CD4-positive, alpha-beta T cell treated with Interferon gamma for 1 hour (primary cell): ENCODE measurements around the gene SCNN1A.

ENCODE experiments used
- DNase-seq: peaks from one replicate; pipeline ENCODE4 v3.0.0-alpha.2; 2020

The SCNN1A gene

GRCh38 chr12:6367969-6368892 lies 7.1 kb downstream of the SCNN1A start:
- peak; percentile 33 for DNase-seq

DNA sequence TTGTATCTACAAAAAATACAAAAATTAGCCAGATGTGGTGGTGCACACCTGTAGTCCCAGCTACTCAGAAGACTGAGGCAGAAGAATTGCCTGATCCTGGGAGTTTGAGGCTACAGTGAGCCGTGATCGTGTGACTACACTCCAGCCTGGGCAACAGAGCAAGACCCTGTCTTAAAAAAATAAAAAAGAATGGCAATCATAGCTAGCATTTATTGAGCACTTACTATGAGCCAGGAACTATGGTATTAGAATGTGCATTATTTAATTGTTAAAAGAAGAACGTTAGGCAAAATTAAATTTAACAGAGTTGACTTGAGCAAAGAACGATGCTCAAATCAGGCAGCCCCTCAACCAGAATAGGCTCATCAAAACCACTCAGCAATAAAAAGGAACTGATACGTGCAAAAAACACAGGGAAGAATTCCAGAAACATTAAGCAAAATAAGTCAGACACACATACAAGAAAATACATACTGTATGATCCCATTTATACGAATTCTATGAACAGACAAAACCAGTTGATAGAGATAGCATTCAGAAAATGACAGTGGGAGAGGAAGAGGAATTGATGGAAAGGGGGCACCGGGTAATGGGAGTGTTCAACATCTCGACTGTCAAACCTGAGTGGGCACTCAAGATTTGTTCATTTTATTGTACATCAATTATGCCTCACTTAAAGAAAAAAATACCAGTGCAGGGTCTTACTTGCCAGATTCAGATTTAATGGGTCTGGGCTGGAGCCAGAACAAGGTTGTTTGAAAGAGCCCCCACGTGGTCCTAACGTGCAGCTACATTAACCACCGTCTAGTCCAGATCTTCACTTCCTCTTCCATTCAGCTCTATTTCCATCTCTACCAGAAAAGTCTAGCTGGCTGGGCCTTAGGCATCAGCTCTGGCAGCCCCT lies 8.0 kb downstream of the SCNN1A start:
- peak; percentile 56 for DNase-seq

GRCh38 chr12:6364044-6364374 lies 11.4 kb downstream of the SCNN1A start:
- peak; percentile 9 for DNase-seq

DNA sequence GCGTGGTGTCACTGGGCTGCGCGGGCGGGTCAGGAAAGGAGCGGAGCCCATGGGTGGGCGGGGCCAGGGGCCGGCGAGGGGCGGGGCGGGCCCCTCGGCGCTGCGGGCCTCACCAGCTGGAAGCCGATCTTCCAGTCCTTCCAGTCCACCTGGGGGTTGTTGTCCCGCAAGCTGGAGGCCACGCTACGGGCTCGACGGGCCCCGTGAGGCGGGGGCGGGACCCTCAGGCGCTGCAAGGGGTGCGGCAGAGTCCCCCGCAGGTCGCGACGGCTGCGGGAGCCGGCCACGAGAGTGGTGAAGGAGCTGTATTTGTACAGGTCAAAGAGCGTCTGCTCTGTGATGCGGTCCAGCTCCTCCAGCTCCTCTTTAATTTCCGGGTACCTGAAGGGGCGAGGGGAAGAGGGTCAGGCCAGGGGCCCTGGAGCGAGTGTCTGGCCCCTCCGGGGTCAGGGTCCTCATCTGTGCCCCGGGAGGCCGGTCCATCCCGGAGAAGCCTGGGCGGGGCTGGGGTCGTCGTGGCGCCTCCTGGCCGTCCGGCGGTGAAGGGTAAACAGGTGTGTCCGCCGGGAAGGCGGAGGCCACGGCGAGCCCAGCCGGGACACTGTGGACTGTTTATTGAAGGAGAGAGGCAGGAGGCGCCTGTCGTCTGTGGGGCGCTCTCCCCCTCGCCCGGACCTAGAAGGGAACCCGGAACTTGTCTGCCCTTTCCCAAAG lies 11.9 kb downstream of the SCNN1A start:
- peak; percentile 63 for DNase-seq

DNA sequence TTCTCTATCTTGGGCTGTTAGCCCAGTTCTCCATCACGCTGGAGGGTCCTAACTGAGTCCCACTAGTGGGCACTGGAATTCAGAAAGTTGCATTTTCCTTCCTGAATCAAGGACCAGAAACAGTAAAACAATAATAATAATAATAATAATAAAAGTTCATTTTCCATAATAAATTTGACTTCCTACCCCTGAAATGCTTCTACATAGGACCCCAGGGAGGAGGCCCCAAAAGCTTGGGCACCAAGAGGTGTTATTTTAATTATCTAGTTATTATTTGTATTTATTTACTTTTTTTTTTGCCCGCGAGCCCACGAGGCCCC lies 12.4 kb downstream of the SCNN1A start:
- DNase-seq, result no peak

GRCh38 chr12:6362403-6362802 lies 13.0 kb downstream of the SCNN1A start:
- DNase-seq, result no peak

- peak; percentile 59 for DNase-seq
Observed at GRCh38 chr12:6361834-6362233, 13.5 kb downstream of the SCNN1A start.

DNA sequence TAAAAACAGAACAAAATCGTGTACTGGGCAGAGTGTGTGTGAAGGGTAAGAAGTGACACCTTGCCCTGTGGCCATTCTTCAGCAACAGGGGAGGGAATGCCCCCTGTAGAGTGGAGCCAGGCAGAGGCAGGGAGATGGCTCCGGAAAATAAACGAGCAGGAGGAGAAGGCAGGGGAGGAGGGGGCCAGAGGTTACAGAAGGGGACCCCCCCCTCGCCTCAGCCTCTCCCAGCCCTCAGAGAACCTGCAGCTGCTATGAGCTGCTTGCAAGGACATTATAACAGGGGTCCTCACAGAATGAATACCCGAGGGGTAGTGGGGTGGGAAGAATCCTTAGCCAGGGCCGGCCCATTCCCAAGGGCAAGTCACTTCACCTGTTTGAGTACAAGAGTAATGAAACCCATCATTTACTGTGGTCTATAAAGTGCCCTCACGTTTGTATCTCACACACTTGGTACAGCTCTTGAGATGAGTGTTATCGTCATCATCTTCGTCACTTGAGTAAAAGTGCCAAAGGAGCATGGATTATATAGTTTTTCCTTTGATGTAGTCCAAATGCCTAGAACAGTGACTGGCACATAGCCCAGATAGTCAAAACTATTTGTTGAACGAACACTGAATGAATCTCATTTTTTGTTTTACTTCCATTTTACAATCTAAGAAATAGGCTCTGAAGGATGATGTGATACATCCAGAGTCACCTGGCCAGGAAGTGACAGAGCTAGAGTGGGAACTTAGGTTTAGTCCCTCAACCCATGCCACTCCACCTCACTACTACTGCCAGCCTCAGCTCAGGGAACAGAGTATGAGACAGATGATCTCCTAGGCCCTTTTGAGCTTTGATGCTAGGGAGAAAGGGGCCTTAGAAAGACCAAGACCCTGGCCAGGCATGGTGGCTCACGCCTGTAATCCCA lies 14.5 kb downstream of the SCNN1A start:
- no peak for DNase-seq

DNA sequence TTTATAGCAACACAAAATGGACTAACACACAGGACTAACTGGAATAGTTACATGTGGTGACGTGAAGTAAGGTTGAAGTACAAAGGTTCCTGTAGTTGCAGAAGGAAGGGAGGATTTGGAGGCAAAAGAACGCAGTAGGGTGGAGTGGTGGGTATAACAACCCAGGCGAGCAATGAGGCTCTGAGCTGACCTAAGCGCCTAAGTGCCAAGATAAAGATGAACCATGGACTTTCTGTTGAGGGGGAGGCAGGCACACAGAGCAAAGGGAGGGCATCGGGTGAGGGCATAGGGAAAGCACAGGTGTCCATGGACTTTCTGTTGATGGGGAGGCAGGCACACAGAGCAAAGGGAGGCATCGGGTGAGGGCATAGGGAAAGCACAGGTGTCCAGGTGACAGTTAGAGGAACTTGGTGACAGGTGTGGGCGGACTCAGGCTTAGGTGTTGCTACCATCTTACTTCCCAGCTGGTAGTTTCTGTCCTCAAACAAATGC lies 15.2 kb downstream of the SCNN1A start:
- DNase-seq, result no peak

DNA sequence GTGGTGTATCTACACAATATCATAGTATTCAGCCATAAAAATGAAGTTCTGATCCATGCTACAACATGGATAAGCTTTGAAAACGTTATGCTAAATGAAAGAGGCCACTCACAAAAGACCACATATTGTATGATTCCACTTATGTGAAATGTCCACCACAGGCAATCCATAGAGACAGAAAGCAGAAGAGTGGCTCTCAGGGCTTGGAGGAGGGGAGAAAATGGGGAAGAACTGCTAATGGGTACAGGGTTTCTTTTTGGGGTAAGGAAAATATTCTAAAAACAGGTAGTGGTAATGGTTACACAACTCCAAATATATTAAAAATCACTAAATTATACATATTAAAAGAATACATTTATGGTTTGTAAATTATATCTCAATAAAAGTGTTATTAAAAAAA lies 16.5 kb downstream of the SCNN1A start:
- DNase-seq, result no peak

DNA sequence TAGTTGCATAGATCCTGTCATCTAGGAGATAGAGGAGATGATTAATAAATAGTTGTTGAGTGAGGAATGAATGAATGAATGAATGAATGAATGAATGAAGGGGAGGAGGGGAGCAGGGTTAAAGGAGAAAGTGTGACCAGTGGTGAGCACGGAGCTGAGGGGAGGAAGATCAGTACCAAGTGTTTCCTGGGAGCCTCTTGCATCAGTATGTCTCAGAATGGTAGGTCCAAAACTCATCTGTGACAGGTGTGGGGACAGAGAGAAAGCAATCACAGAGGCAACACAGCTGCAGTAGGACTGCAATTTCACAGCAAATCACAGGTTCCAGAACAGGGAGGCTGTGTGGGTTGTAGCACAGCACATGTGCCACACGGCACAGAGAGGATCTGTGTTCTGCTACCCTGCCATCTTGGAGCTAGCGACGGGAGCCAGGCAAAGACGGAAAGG lies 19.0 kb downstream of the SCNN1A start:
- DNase-seq, result no peak

GRCh38 chr12:6355491-6356373 lies 19.6 kb downstream of the SCNN1A start:
- DNase-seq, result peak; percentile 44

DNA sequence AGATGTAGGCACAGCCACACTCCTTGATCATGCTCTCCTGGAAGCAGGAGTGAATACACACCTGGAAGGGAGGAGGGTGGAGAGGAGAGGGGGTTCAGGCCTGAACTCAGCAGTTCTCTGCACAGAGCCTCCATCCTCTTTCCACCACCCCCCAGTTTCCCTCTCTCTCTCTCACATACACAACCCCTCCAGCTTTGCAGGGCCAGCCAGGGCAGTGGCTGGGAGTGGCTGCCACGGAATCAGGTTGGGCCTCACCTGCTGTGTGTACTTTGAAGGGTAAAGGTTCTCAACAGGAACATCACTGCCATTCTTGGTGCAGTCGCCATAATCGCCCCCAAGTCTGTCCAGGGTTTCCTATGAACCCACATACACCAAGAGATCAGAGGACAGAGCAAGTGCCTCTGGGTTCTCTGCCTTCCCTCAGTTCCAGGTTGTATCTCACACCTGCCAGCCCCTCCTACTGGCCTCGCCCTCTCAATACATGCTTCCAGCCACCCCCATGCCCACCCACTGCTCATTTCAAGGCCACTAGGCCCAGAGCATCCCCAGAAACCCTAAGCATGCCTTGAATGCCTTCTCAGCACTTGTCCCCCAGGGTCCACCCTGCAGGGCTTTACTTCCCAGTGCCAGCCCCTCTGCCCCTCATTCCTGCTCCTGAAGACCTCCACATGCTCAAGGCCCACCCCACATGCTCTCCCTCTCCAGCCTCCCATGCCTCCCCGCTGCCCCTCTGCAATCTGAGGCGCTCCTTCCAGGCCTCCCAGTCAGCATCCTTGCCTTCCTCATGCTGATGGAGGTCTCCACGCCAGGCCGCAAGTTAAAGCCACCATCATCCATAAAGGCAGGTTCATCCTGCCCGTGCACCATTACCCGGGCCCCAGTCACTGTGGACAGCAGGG lies 20.6 kb downstream of the SCNN1A start:
- no peak for DNase-seq

- no peak for DNase-seq
Observed at GRCh38 chr12:6352193-6353173, 22.9 kb downstream of the SCNN1A start.

GRCh38 chr12:6351622-6352021 lies 23.7 kb downstream of the SCNN1A start:
- no peak for DNase-seq

GRCh38 chr12:6347367-6348338 lies 27.7 kb downstream of the SCNN1A start:
- DNase-seq, result no peak

DNA sequence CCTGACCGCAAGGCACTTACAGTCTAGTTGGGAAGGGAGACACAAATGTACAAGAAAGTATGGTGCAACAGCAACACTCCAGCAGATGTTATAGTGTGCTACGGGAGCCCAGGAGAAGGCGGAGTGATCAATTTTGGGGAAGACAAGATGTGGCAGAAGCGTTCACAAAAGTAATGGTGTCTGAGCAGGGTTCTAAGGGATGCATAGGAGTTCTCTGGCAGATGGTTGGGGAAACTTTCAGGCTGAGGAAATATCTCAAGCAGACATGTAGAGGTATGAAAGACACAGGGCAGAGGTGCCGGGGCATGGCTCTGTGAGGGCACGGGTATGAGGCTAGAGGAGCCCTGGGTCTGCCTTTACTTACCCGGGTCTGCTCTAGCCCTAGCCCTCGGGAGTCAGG lies 28.4 kb downstream of the SCNN1A start:
- no peak for DNase-seq
